ENCODE measurements around the gene OTOR.
A peak's percentile ranks its signal among the peaks of the same experiment; 100 is the strongest.

Gene OTOR, protein sequence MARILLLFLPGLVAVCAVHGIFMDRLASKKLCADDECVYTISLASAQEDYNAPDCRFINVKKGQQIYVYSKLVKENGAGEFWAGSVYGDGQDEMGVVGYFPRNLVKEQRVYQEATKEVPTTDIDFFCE
- 0 to 0.16 (median 0) reads per million in 18 experiments for total RNA-seq

GRCh38 chr20:16748308-16748900 is at the start of gene OTOR:
Gene OTOR, plus strand, starts transcription at chr20:16748358. Its CDS starts 44 bp downstream, at chr20:16748402.
- DNase-seq: no peak

DNA sequence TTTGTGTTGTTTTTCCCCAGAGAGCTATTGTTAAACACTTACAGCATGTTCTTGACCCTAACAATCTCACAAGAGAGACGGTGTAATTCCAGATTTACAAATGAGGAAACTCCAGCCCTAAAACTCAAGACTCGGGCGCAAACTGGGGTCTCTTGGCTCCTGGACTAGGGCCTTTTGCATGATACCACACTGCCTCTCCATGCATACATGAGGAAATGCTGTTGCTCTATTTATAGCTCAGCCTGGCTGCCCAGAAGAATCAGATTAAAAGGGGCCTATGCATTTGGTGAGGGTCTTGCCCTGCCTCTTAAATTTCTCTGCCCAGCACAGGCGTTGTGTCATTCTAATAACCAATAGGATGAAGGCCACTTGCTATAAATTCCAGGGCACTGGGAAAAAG is 48.9 kb upstream of the OTOR start:
- DNase-seq: no peak

- DNase-seq: peak in 1 of 2 donors; percentile 19
Observed at GRCh38 chr20:16701296-16701695, 46.9 kb upstream of the OTOR start.

- no peak for DNase-seq
Observed at GRCh38 chr20:16703570-16703969, 44.6 kb upstream of the OTOR start.

GRCh38 chr20:16707674-16708073 is 40.5 kb upstream of the OTOR start:
- DNase-seq: no peak

- no peak for DNase-seq
Observed at GRCh38 chr20:16708602-16709001, 39.6 kb upstream of the OTOR start.

DNA sequence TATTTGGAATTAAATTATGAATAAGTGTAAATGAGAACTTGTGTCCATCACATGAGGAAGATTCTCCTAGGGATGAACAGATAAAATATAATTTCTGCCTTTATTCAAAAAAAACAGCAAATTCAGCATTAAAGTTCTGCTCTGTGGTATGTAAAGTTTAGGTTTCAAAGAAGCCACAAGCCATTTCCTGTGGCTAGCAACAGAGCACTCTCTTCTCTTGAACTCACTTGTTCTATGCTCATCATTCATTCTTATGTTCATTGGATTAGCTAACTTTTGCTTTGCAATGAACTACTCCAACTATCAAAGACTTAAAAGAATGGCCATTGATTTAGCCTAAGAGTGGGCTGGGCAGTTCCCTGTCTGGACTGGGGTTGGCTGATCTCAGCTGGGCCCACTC is 39.1 kb upstream of the OTOR start:
- no peak for DNase-seq

- DNase-seq: no peak
Observed at GRCh38 chr20:16710781-16711180, 37.4 kb upstream of the OTOR start.

- peak in 1 of 2 donors; percentile 56 for DNase-seq
Observed at GRCh38 chr20:16711661-16712258, 36.4 kb upstream of the OTOR start.

- peak; percentile 15 to 36 for DNase-seq
Observed at GRCh38 chr20:16712511-16712947, 35.6 kb upstream of the OTOR start.

GRCh38 chr20:16713066-16713465 is 35.1 kb upstream of the OTOR start:
- no peak for DNase-seq

- no peak for DNase-seq
Observed at GRCh38 chr20:16714242-16714641, 33.9 kb upstream of the OTOR start.

DNA sequence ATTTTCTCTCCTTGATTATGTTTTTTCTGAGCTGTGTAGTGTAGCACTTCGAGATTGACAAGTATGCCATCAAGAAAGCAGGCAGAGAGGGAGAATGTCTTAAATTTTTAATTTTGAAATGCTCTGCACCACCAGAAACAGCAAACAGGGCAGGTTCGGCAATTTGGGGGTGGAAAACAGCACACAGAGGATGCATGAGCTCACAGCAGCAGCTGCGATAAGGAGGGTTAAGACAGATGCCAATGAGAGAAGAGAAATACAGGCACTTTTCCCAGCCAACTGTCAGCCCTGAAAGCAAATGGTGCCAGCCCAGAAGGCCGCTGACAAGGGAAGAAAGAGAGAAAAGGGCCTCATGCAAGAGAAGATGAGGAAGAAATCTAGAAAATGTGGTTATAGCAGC is 33.4 kb upstream of the OTOR start:
- no peak for DNase-seq

DNA sequence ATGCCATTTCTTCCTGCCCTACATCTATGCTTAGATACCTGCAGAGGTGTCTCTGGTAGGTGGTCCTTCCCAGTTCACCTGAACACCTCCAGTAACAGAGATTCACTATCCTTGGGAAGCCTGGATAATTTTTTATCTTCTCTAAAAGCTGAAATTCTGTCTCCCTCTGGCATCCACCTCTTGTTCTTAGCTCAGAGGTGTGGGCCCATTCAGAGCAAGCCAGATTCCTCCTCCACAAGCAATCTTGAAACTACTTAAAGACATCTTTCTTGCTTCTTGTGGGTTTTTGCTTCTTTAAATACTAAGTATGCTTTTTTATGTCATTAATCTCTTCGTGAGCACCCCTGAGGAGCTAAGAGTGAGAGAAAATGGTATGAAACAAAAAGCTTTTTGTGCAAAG is 28.7 kb upstream of the OTOR start:
- no peak for DNase-seq

GRCh38 chr20:16729080-16729479 is 19.1 kb upstream of the OTOR start:
- no peak for DNase-seq

DNA sequence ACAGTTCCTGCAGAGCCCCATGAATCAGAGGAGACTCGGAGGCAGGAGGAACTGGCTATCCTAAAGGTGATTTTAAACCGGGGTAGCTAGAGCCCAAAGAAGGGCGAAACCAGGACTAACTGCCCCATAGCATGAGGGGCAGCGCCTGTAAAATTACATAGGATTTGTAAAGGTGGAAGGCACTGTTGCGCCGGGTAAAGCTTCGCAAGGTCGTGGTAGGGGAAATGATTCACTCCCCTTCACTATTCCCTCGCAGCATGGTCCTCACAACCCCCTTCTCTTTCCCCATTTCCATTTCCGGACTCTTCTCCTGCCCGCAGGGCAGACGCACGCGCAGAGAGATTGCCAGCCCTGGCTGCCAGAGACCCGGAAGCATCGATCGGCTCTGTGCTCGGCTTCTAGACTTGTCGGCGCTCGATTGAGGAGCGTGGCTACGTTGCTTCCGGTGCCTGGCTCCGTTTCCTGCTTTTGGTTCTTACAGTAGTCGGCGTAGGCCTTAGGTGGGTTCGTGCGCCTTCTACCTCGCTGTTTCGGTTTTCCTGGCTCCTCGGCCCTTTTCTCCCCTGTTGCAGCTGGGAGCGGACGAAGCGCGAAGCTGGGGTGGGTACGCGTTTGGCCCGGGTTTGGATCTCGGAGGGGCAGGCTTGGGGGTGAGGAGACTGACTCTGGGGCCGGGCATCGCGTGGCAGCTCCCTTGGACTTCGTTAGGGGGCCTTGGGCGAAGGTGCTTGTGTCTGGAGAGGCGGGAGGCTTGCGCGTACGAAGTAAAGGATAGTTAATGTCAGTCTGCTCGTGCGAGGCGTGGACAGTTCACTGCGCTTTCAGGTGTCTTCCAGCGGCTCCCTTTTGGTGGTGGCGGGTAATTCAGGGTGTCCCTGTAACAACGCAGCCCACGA is 18.3 kb upstream of the OTOR start, which contains the start of gene SNRPB2:
TSS of gene SNRPB2 (plus strand) at position 462 of the 896 bp plus-strand sequence. CDS start 1,677 bp downstream, outside the sequence.
- peak; percentile 96 to 97 for DNase-seq

DNA sequence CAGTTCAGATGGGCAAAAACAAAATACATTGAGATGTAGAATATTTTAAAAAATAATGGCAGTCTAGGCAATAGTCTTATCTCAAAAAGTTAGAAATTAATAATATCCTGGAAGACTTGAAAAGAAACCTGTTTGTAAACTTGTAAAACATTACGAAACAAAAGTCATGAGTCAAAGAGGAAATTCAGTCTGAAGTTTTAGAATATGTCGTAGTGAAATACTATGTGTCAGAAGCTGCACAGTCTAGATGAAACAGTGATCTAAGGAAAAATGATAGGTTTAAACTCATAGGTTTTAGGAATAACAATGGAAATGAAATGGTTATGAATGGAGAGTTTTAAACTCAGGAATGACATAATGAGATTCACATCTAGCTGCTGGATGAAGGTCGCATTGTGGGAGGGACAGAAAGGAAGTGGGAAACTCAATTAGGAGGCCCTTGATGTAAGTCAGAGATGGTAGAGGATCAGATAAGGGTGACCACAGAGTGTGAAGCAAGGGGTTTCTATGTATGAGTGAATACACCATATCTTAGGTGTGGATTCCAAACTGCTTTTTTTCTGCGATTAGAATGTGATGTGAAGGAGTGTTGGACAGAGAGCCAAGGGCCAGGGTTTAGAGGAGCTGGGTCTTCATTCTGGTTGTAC is 15.5 kb upstream of the OTOR start:
- DNase-seq: peak in 1 of 2 donors; percentile 30

DNA sequence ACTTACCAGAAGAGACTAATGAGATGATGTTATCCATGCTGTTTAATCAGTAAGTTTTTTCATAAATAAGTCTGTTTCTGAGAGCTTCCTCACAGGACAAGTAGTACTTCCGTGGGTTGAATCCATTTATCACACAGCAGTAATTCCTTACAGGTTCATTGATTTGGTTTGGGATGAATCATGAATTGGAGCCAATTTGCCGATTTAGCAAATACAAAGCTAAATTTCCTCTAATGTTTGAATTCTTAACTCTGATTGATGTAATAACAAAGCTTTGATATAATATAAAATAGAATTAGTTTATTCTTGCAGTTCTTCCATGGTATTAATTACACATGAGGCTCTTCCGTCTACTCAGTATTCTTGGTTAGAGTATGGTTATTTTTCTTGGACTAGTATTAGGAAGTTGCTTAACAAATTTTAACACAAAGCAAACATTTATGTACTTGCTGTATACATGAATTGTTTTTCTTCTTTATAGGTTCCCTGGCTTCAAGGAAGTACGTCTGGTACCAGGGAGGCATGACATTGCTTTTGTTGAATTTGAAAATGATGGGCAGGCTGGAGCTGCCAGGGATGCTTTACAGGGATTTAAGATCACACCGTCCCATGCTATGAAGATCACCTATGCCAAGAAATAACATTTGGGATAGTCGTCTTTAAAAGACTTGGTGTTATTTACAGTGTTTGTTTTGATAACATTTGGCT is 7.6 kb upstream of the OTOR start:
- DNase-seq: no peak

DNA sequence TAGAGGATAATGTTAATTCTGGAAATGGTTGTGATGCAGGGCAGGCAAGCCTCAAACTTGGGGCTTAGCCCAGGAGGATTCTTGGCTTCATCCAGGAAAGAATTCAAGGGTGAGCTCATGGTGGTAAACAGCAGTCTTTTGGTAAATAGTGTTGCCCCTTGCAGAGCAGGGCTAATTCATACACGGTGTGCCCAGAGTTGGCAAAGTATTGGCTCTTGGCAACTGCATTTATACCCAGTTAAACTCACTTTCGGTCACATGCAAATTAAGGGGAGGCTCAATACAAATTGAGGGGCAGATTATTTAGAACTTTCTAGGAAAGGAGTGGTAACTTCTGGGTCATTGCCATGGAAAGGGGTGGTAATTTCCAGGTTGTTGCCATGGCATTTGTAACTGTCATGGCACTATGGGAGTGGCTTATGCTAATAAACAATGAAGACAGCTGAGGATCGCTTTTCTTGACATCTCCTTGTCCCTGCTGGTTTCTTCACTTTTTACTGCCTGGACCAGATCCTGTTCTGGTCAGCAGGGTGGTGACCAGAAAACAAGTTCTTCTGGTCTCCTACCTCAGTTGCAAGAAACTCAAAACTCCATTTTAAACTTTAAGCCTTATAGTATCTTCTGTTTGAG is 3.9 kb upstream of the OTOR start:
- DNase-seq: no peak

DNA sequence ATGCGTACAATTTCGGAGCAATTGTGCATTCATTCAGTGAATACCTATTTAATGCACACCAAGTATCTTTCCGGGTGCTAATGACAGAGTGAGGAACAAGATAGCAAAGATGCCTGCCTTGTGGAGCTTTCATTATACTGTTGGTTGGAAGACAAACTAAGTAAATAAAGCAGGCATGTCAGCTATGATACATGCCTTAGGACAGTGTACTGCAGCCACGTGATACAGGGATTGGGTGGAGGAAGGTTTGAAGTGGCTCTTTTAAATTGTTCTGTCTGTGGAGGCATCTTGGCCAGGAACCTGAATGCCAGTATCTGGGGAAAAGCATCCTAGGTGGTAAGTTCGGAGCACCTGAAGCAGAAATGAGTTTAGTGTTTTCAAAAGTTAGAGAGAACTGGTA is 3.0 kb upstream of the OTOR start:
- DNase-seq: no peak

DNA sequence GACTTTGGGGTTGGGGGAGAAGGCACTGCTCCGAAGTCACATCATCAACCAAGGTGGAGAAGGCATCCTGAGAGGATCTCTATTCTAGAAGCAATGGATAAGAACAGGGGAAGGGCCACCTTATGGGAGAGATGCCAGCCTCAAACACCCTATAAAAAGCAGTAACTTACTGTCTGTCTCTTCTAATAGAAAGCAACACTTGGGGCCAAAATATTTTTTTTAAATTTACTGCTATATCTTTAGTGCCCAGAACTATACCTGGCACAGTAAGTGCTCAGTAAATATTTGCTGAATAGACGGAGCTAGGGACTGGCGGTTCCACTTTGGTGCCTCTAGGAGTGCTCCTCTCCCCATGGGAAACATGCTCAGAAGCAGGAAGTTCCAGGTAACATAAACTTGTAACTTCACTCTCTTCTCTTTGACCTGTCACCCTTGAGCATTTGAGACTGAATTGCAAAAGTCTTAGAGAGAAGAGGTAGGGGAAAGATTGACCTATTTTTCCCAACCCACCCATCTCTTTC is 807 bp upstream of the OTOR start:
- no peak for DNase-seq

All from inflammatory macrophage (primary cell).